H1 (cell line): ENCODE measurements around the gene CHST12. TPM values are rescaled to one million over a fixed set of nuclear protein-coding genes. Genes with fewer than 3 reads are reported as not detected.

Experiments
- CTCF ChIA-PET: fragments of 300-600 bp; sonication (Branson Sonifier 250); formaldehyde crosslinking; loops from one replicate; lab custom pipeline; 2021; ENCODE audit not compliant: partially characterized antibody; lab: Charles Lee
- POLR2A ChIA-PET: fragments of 300-600 bp; sonication (Branson Sonifier 250); formaldehyde crosslinking; loops from one replicate; lab custom pipeline; 2021; ENCODE audit warnings: inconsistent platforms; ENCODE audit not compliant: partially characterized antibody; lab: Charles Lee
- DNase-seq, 2 experiments: peaks; one replicate each; pipeline versions ENCODE4 v3.0.0 to v3.0.0-alpha.2; 2010 to 2022; ENCODE audit warnings: low spot score in 2 of 2, low read depth in 1 of 2, mixed read lengths in 1 of 2
- FAIRE-seq: peaks from 2 replicates; lab custom pipeline; 2011; peaks lifted over from hg19 to GRCh38; lab: Jason Lieb, UNC
- H2AFZ ChIP-seq: 2 replicates; pipeline ENCODE4 v1.8.1; 2012; ENCODE audit warnings: low read length, inconsistent platforms
- H2AK5ac ChIP-seq: 2 replicates; pipeline ENCODE4 v1.6.1; 2013; ENCODE audit warnings: low read depth, low read length
- H2BK120ac ChIP-seq: replicated peaks from 2 replicates; pipeline ENCODE3; 2013; ENCODE audit warnings: low read depth, low read length, inconsistent platforms
- H2BK12ac ChIP-seq: 2 replicates; pipeline ENCODE4 v1.6.1; 2013; ENCODE audit warnings: low read depth, low read length
- H2BK15ac ChIP-seq: 2 replicates; pipeline ENCODE4 v1.6.1; 2013; ENCODE audit warnings: low read length
- H2BK20ac ChIP-seq: 2 replicates; pipeline ENCODE4 v1.6.1; 2013; ENCODE audit warnings: low read length
- H2BK5ac ChIP-seq: 2 replicates; pipeline ENCODE4 v1.6.1; 2013; ENCODE audit warnings: low read depth, low read length
- H3K14ac ChIP-seq: 2 replicates; pipeline ENCODE4 v1.6.1; 2013; ENCODE audit warnings: inconsistent platforms; ENCODE audit not compliant: insufficient read length
- H3K18ac ChIP-seq: 2 replicates; pipeline ENCODE4 v1.6.1; 2013; ENCODE audit warnings: low read length; ENCODE audit errors: extremely low read depth
- H3K23ac ChIP-seq: 2 replicates; pipeline ENCODE4 v1.6.1; 2013; ENCODE audit warnings: inconsistent platforms; ENCODE audit not compliant: insufficient read length
- H3K23me2 ChIP-seq: 2 replicates; pipeline ENCODE4 v1.6.1; 2013; ENCODE audit warnings: low read depth, low read length
- H3K27ac ChIP-seq: 2 replicates; pipeline ENCODE4 v1.6.1; 2011; ENCODE audit warnings: low read depth, low read length, inconsistent platforms
- H3K27me3 ChIP-seq, 4 experiments: replicated peaks in 1 of 4; 1 replicate in 1 of 4; 2 replicates in 3 of 4; pipeline versions ENCODE4 v1.6.1 to v1.8.1; 2011 to 2013; ENCODE audit warnings: low read length in 3 of 4, mild to moderate bottlenecking in 3 of 4, inconsistent platforms in 2 of 4, mixed read lengths in 2 of 4, moderate library complexity in 1 of 4; ENCODE audit not compliant: control insufficient read depth in 3 of 4, insufficient read depth in 3 of 4; ENCODE audit errors: extremely low read depth in 1 of 4
- H3K36me3 ChIP-seq, 4 experiments: 2 replicates each; pipeline versions ENCODE4 v1.6.1 to v1.8.1; 2011 to 2013; ENCODE audit warnings: mild to moderate bottlenecking in 4 of 4, low read length in 3 of 4, moderate library complexity in 2 of 4, control low read depth in 1 of 4, inconsistent platforms in 1 of 4; ENCODE audit not compliant: insufficient read depth in 4 of 4, control insufficient read depth in 2 of 4
- H3K4ac ChIP-seq: replicated peaks from 2 replicates; pipeline ENCODE3; 2013; ENCODE audit warnings: low read length, low read depth, mixed read lengths, inconsistent platforms; ENCODE audit not compliant: insufficient read length
- H3K4me1 ChIP-seq, 4 experiments: replicated peaks in 1 of 4; 1 replicate in 1 of 4; 2 replicates in 3 of 4; pipeline versions ENCODE4 v1.6.1 to v1.8.1; 2011 to 2013; ENCODE audit warnings: low read length in 3 of 4, inconsistent platforms in 2 of 4, mixed read lengths in 1 of 4; ENCODE audit not compliant: insufficient read depth in 4 of 4, control insufficient read depth in 3 of 4
- H3K4me2 ChIP-seq, 2 experiments: 2 replicates each; pipeline versions ENCODE4 v1.6.1 to v1.8.1; 2011 to 2013; ENCODE audit warnings: low read depth in 2 of 2, low read length in 2 of 2, control low read depth in 1 of 2, inconsistent platforms in 1 of 2, mild to moderate bottlenecking in 1 of 2; ENCODE audit not compliant: insufficient read depth in 1 of 2
- H3K4me3 ChIP-seq, 4 experiments: fragments of 200-600, 300-600 bp in 1 of 4; sonication (generic), shearing (Covaris generic), sonication (Bioruptor Twin) in 1 of 4; 2 replicates each; pipeline versions ENCODE4 v1.5.1 to v1.8.1; 2011 to 2016; ENCODE audit warnings: low read length in 4 of 4, low read depth in 3 of 4, control low read depth in 2 of 4, inconsistent platforms in 2 of 4, mild to moderate bottlenecking in 2 of 4, mixed read lengths in 1 of 4, moderate library complexity in 1 of 4; ENCODE audit not compliant: insufficient read depth in 2 of 4; ENCODE audit errors: extremely low read depth in 1 of 4
- H3K56ac ChIP-seq: replicated peaks from 2 replicates; pipeline ENCODE3; 2013; ENCODE audit warnings: low read depth, mild to moderate bottlenecking, mixed read lengths, low read length, inconsistent platforms; ENCODE audit not compliant: insufficient read length
- H3K79me1 ChIP-seq: 2 replicates; pipeline ENCODE4 v1.6.1; 2013; ENCODE audit warnings: low read depth, low read length, control low read depth
- H3K79me2 ChIP-seq, 2 experiments: 2 replicates each; pipeline versions ENCODE4 v1.6.1 to v1.8.1; 2012 to 2013; ENCODE audit warnings: low read length in 2 of 2, mild to moderate bottlenecking in 2 of 2, inconsistent platforms in 1 of 2; ENCODE audit not compliant: insufficient read depth in 2 of 2, control insufficient read depth in 1 of 2
- H3K9ac ChIP-seq, 4 experiments: replicated peaks in 1 of 4; 1 replicate in 1 of 4; 2 replicates in 3 of 4; pipeline versions ENCODE4 v1.6.1 to v1.8.1; 2011 to 2013; ENCODE audit warnings: low read depth in 3 of 4, low read length in 3 of 4, control low read depth in 2 of 4, mild to moderate bottlenecking in 2 of 4, moderate library complexity in 2 of 4, inconsistent platforms in 1 of 4; ENCODE audit errors: extremely low read depth in 1 of 4
- H3K9me3 ChIP-seq, 2 experiments: 2 replicates each; pipeline versions ENCODE4 v1.6.1 to v1.8.1; 2012 to 2013; ENCODE audit warnings: mild to moderate bottlenecking in 2 of 2, moderate library complexity in 2 of 2, control low read depth in 1 of 2, inconsistent platforms in 1 of 2, low read depth in 1 of 2, low read length in 1 of 2, mixed read lengths in 1 of 2; ENCODE audit not compliant: insufficient read depth in 2 of 2
- H4K20me1 ChIP-seq, 2 experiments: replicated peaks in 1 of 2; 2 replicates each; pipeline versions ENCODE3 to v1.8.1; 2011 to 2013; ENCODE audit warnings: inconsistent platforms in 2 of 2, low read length in 2 of 2, mild to moderate bottlenecking in 1 of 2; ENCODE audit not compliant: insufficient read depth in 2 of 2, control insufficient read depth in 1 of 2
- H4K5ac ChIP-seq: 2 replicates; pipeline ENCODE4 v1.6.1; 2013; ENCODE audit warnings: low read length, low read depth, mixed read lengths, inconsistent platforms; ENCODE audit not compliant: insufficient read length
- H4K8ac ChIP-seq: 2 replicates; pipeline ENCODE4 v1.8.0; 2013; ENCODE audit warnings: mild to moderate bottlenecking, moderate library complexity, low read length, inconsistent platforms; ENCODE audit not compliant: insufficient read depth; ENCODE audit errors: extremely low read depth
- H4K91ac ChIP-seq: replicated peaks from 2 replicates; pipeline ENCODE3; 2013; ENCODE audit warnings: low read length, mixed read lengths, inconsistent platforms; ENCODE audit not compliant: insufficient read length
- GABPA ChIP-seq: IDR thresholded peaks from 2 replicates; pipeline ENCODE4 v1.6.1; 2011; ENCODE audit warnings: mild to moderate bottlenecking, low read length, moderate library complexity, borderline replicate concordance; ENCODE audit not compliant: insufficient read depth
- SAP30 ChIP-seq: fragments of 300-600 bp; sonication (generic); IDR thresholded peaks from 2 replicates; pipeline ENCODE4 v1.7.1; 2012; ENCODE audit warnings: low read length, moderate library complexity, mild to moderate bottlenecking, inconsistent platforms; ENCODE audit not compliant: insufficient read depth, insufficient replicate concordance
- WGBS, 2 experiments: shearing (Covaris generic) in 1 of 2; methylation state at CpG; one replicate each; pipeline versions ENCODE4 v1.1.6 to v1.1.7; 2013 to 2015; ENCODE audit warnings: low lambda C conversion rate in 2 of 2, mixed read lengths in 2 of 2, inconsistent platforms in 1 of 2, low coverage in 1 of 2, missing lambda C conversion rate in 1 of 2; ENCODE audit not compliant: insufficient replicate concordance in 2 of 2, insufficient coverage in 1 of 2, insufficient read length in 1 of 2; ENCODE audit errors: extremely low coverage in 1 of 2, missing lambda C conversion rate in 1 of 2; 5-methylcytosine and 5-hydroxymethylcytosine counted together
- polyA plus RNA-seq, 7 experiments: library from polyadenylated mRNA; depleted of rRNA in 3 of 7; stranded (reverse) in 5 of 7; unstranded in 2 of 7; fragments of >200 nt in 5 of 7; fragments of 200-250 nt in 2 of 7; gene quantifications; 1 replicate in 5 of 7; 2 replicates in 1 of 7; 4 replicates in 1 of 7; pipeline versions ENCODE4 v1.2.1 to v1.2.3, GENCODE V29; 2011 to 2013; ENCODE audit warnings: missing spikeins in 2 of 7, mixed read lengths in 2 of 7
- total RNA-seq: library from RNA; stranded (reverse); fragmentation: NEBNext Ultra II Directional; extraction: Animal tissue kit (Norgen Biotek cat#: 25700); gene quantifications from 2 replicates; pipeline ENCODE4 v1.2.1, GENCODE V29; 2021
- TF ChIP-seq, protein P1 (sequence below), 3 experiments: IDR thresholded peaks; 1 replicate in 2 of 3; 2 replicates in 1 of 3; pipeline versions ENCODE4 v1.5.1 to v1.6.1; 2011; ENCODE audit warnings: low read length in 3 of 3, mild to moderate bottlenecking in 3 of 3, inconsistent platforms in 2 of 3, low read depth in 1 of 3, moderate library complexity in 1 of 3; ENCODE audit not compliant: insufficient read depth in 1 of 3; ENCODE audit errors: control extremely low read depth in 1 of 3
- TF ChIP-seq, protein P2 (sequence below): IDR thresholded peaks from 2 replicates; pipeline ENCODE4 v1.6.1; 2012; ENCODE audit warnings: inconsistent platforms

CHST12 gene
- total and polyA plus RNA-seq, 2 of the 8 experiments (the other 6 are each of a cell fraction or from before 2014, with no cell fraction given), result 13.4 to 24.1 TPM

DNA sequence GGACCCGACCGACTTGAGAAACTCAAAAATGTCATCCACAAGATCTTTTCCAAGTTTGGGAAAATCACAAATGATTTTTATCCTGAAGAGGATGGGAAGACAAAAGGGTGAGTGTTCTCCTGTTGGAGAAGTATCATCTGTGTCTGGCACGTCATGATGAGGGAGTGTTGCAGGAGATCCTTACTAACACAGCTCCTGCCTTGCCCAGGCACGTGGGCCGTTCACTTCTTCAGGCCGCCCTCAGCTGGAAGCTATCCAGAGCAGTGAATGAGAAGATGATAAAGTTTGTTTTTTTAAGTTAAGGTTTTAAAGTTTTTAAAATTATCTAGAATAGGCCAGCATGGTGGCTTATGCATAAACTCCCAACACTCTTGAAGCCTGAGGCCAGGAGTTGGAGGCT is 42.6 kb upstream of the CHST12 start:
- H2BK15ac ChIP-seq, result no peak overlapping the region
- H4K8ac ChIP-seq, result no peak overlapping the region
- H2BK5ac ChIP-seq, result no peak overlapping the region
- no peak overlapping the region for H3K27ac ChIP-seq
- no peak overlapping the region for H3K18ac ChIP-seq
- H4K20me1 ChIP-seq, result peaks cover 25 to 35% of the 10 kb centered on the region in 2 experiments
- FAIRE-seq, result no peak
- no peak overlapping the region for H4K91ac ChIP-seq
- peaks cover 10% of the 10 kb centered on the region for H3K79me1 ChIP-seq
- H3K9ac ChIP-seq, result no peak overlapping the region
- H2BK120ac ChIP-seq, result no peak overlapping the region
- H3K36me3 ChIP-seq, result peaks cover 35 to 63% (median 48%) of the 10 kb centered on the region in 4 experiments
- H3K4me3 ChIP-seq, result no peak overlapping the region
- no peak overlapping the region for H3K23ac ChIP-seq
- no peak overlapping the region for H4K5ac ChIP-seq
- H3K14ac ChIP-seq, result no peak overlapping the region
- no peaks in the 10 kb centered on the region for H3K23me2 ChIP-seq
- POLR2A ChIA-PET, result interaction anchor here (1.2 to 7.6 kb wide), 6 partner anchors 8 to 65 kb away, joined by 3 to 38 read pairs (median 12); no protein-coding TSS in a partner anchor
- H2BK20ac ChIP-seq, result no peak overlapping the region
- no peaks in the 10 kb centered on the region; a peak in 2 of 7 replicates for H3K4me1 ChIP-seq
- no peak overlapping the region for H2AK5ac ChIP-seq
- H2BK12ac ChIP-seq, result no peak overlapping the region
- no peaks in the 10 kb centered on the region for H3K27me3 ChIP-seq
- TF ChIP-seq SAP30 (no peak), GABPA (no peak)
- TF ChIP-seq, protein P1, sequence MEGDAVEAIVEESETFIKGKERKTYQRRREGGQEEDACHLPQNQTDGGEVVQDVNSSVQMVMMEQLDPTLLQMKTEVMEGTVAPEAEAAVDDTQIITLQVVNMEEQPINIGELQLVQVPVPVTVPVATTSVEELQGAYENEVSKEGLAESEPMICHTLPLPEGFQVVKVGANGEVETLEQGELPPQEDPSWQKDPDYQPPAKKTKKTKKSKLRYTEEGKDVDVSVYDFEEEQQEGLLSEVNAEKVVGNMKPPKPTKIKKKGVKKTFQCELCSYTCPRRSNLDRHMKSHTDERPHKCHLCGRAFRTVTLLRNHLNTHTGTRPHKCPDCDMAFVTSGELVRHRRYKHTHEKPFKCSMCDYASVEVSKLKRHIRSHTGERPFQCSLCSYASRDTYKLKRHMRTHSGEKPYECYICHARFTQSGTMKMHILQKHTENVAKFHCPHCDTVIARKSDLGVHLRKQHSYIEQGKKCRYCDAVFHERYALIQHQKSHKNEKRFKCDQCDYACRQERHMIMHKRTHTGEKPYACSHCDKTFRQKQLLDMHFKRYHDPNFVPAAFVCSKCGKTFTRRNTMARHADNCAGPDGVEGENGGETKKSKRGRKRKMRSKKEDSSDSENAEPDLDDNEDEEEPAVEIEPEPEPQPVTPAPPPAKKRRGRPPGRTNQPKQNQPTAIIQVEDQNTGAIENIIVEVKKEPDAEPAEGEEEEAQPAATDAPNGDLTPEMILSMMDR (IDR thresholded peaks at IDR 0.05; ENCODE audit: control extremely low read depth in 1 of 3, insufficient read depth in 1 of 3, low read depth in 1 of 3, low read length in 3 of 3), result no peak
- TF ChIP-seq, protein P2, sequence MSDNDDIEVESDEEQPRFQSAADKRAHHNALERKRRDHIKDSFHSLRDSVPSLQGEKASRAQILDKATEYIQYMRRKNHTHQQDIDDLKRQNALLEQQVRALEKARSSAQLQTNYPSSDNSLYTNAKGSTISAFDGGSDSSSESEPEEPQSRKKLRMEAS, result no peak
- no peak overlapping the region for H3K4ac ChIP-seq
- H2AFZ ChIP-seq, result no peak overlapping the region
- no peak overlapping the region for H3K56ac ChIP-seq
- whole genome bisulfite sequencing, 2 experiments, result 92% methylated on average over 6 of the region's 6 CpGs; no CpG with 5 or more reads in 1 of the 2 experiments
- H3K79me2 ChIP-seq, result peaks cover 45 to 63% of the 10 kb centered on the region in 2 experiments
- no peaks in the 10 kb centered on the region for H3K9me3 ChIP-seq
- CTCF ChIA-PET, result interaction anchor here (0.9 to 2.1 kb wide), 3 partner anchors 8 to 115 kb away, joined by 4 to 5 read pairs (median 4); no protein-coding TSS in a partner anchor
- no peak overlapping the region for H3K4me2 ChIP-seq
- no peak for DNase-seq
